Measurements from ENCODE around the gene OSBPL5.

GRCh38 chr11:3148255-3148989, 16.7 kb downstream of the OSBPL5 start:
- TF ChIP-seq, protein P1, sequence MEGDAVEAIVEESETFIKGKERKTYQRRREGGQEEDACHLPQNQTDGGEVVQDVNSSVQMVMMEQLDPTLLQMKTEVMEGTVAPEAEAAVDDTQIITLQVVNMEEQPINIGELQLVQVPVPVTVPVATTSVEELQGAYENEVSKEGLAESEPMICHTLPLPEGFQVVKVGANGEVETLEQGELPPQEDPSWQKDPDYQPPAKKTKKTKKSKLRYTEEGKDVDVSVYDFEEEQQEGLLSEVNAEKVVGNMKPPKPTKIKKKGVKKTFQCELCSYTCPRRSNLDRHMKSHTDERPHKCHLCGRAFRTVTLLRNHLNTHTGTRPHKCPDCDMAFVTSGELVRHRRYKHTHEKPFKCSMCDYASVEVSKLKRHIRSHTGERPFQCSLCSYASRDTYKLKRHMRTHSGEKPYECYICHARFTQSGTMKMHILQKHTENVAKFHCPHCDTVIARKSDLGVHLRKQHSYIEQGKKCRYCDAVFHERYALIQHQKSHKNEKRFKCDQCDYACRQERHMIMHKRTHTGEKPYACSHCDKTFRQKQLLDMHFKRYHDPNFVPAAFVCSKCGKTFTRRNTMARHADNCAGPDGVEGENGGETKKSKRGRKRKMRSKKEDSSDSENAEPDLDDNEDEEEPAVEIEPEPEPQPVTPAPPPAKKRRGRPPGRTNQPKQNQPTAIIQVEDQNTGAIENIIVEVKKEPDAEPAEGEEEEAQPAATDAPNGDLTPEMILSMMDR (IDR thresholded peaks at IDR 0.05), result no peak
- TF ChIP-seq ZFX (IDR thresholded peaks at IDR 0.05; ENCODE audit: borderline replicate concordance), result no peak
